ENCODE data around the gene VANGL1.

The VANGL1 gene

GRCh38 chr1:115678141-115678540 is 36.4 kb downstream of the VANGL1 start:
- Mint-ChIP-seq H3K9me3 (no peaks in the 10 kb centered on the region), H3K27me3 (ENCODE audit: low read depth, poor library complexity) (no peaks in the 10 kb centered on the region), H3K4me3 (no peak overlapping the region), H3K36me3 (ENCODE audit: low read depth) (peaks cover 38% of the 10 kb centered on the region), H3K27ac (peak overlapping the region; percentile 91), H3K4me1 (peaks cover 74% of the 10 kb centered on the region)
- no peak for TF ChIP-seq CTCF (IDR thresholded peaks at IDR 0.05)
- no peak for DNase-seq

- TF ChIP-seq CTCF (IDR thresholded peaks at IDR 0.05) = no peak
- no peak overlapping the region for H3K4me3 Mint-ChIP-seq
- H3K9me3 Mint-ChIP-seq = no peaks in the 10 kb centered on the region
- DNase-seq = no peak
- no peak overlapping the region for H3K27ac Mint-ChIP-seq
- H3K4me1 Mint-ChIP-seq = peaks cover 63% of the 10 kb centered on the region
- H3K27me3 Mint-ChIP-seq (ENCODE audit: low read depth, poor library complexity) = no peaks in the 10 kb centered on the region
- peaks cover 43% of the 10 kb centered on the region for H3K36me3 Mint-ChIP-seq (ENCODE audit: low read depth)
Observed at GRCh38 chr1:115679141-115679611, 37.4 kb downstream of the VANGL1 start.

- no peak overlapping the region for H3K4me3 Mint-ChIP-seq
- peaks cover 45% of the 10 kb centered on the region for H3K36me3 Mint-ChIP-seq (ENCODE audit: low read depth)
- H3K4me1 Mint-ChIP-seq = peaks cover 53% of the 10 kb centered on the region
- no peak for TF ChIP-seq CTCF (IDR thresholded peaks at IDR 0.05)
- H3K27ac Mint-ChIP-seq = peak overlapping the region; percentile 32
- H3K9me3 Mint-ChIP-seq = no peaks in the 10 kb centered on the region
- no peak for DNase-seq
- no peaks in the 10 kb centered on the region for H3K27me3 Mint-ChIP-seq (ENCODE audit: low read depth, poor library complexity)
Observed at GRCh38 chr1:115680730-115681111, 39.0 kb downstream of the VANGL1 start.

DNA sequence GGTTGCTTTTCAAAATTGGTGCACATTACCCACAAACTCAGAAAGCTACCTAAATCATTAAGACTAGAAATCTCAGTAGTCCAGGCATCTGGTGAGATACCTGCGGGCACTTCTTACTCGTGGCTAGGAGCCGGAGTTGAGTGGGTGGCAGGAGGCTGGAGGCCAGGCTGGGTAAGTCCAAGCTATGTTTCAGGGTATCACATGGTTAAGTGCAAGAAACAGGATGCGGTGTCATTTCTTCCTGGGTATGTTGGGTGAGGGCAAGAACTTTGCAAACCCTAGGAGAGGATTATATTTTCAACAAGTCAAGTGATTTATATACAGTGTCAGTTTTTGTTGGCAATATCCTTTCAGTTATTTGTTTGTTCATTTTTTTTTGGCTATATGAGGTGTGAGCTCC is 41.0 kb downstream of the VANGL1 start:
- Mint-ChIP-seq H3K36me3 (ENCODE audit: low read depth) (peaks cover 46% of the 10 kb centered on the region), H3K27me3 (ENCODE audit: low read depth, poor library complexity) (no peaks in the 10 kb centered on the region), H3K4me3 (no peak overlapping the region), H3K9me3 (no peaks in the 10 kb centered on the region), H3K4me1 (peaks cover 32% of the 10 kb centered on the region), H3K27ac (no peak overlapping the region)
- no peak for TF ChIP-seq CTCF (IDR thresholded peaks at IDR 0.05)
- no peak for DNase-seq

DNA sequence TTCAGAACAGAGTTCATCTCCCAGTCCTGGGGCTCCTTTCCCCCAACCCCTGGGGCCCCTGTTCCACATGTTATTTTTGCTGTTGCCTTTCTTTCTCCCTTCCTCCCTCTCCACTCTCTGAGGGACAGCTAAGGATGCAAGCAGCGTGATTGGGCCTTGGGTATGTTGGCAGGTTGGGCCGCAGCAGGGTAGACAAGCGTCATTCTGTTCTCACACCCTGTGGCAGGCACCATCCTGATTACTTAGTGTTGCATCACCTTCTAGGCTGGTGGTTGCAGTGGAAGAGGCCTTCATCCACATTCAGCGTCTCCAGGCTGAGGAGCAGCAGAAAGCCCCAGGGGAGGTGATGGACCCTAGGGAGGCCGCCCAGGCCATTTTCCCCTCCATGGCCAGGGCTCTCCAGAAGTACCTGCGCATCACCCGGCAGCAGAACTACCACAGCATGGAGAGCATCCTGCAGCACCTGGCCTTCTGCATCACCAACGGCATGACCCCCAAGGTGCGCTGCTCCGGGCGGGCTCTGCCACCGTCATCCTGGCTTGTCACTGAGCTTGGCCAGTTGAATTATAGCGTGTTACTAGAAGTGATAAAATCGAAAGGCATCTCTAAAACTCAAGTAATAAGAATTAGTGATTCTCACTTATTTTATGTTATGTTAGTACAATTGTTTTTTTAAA is 43.4 kb downstream of the VANGL1 start:
- DNase-seq = no peak
- no peak overlapping the region for H3K27ac Mint-ChIP-seq
- H3K4me3 Mint-ChIP-seq = no peak overlapping the region
- no peaks in the 10 kb centered on the region for H3K9me3 Mint-ChIP-seq
- H3K27me3 Mint-ChIP-seq (ENCODE audit: low read depth, poor library complexity) = no peaks in the 10 kb centered on the region
- peaks cover 46% of the 10 kb centered on the region for H3K36me3 Mint-ChIP-seq (ENCODE audit: low read depth)
- peaks cover 11% of the 10 kb centered on the region for H3K4me1 Mint-ChIP-seq
- TF ChIP-seq CTCF (IDR thresholded peaks at IDR 0.05) = no peak

DNA sequence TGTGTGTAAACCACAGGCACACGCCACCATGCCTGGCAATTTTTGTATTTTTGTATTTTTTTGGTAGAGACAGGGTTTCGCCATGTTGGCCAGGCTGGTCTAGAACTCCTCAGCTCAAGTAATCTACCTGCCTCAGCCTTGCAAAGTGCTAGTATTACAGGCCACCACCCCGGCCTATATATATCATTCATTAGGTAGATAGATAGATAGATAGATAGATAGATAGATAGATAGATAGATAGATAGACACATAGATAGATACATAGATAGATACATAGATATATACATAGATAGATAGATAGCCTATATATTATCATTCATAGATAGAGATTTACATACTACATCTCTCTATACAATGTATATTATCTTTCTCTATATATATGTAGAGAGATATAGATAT is 46.0 kb downstream of the VANGL1 start:
- no peak overlapping the region for H3K4me3 Mint-ChIP-seq
- no peak for TF ChIP-seq CTCF (IDR thresholded peaks at IDR 0.05)
- no peaks in the 10 kb centered on the region for H3K27me3 Mint-ChIP-seq (ENCODE audit: low read depth, poor library complexity)
- peaks cover 51% of the 10 kb centered on the region for H3K36me3 Mint-ChIP-seq (ENCODE audit: low read depth)
- no peaks in the 10 kb centered on the region for H3K9me3 Mint-ChIP-seq
- no peaks in the 10 kb centered on the region for H3K4me1 Mint-ChIP-seq
- DNase-seq = no peak
- no peak overlapping the region for H3K27ac Mint-ChIP-seq

Data from nephron progenitor cell (in vitro differentiated cells).